Measurements from ENCODE around the gene NEUROD6.

- TF ChIP-seq, protein P1, sequence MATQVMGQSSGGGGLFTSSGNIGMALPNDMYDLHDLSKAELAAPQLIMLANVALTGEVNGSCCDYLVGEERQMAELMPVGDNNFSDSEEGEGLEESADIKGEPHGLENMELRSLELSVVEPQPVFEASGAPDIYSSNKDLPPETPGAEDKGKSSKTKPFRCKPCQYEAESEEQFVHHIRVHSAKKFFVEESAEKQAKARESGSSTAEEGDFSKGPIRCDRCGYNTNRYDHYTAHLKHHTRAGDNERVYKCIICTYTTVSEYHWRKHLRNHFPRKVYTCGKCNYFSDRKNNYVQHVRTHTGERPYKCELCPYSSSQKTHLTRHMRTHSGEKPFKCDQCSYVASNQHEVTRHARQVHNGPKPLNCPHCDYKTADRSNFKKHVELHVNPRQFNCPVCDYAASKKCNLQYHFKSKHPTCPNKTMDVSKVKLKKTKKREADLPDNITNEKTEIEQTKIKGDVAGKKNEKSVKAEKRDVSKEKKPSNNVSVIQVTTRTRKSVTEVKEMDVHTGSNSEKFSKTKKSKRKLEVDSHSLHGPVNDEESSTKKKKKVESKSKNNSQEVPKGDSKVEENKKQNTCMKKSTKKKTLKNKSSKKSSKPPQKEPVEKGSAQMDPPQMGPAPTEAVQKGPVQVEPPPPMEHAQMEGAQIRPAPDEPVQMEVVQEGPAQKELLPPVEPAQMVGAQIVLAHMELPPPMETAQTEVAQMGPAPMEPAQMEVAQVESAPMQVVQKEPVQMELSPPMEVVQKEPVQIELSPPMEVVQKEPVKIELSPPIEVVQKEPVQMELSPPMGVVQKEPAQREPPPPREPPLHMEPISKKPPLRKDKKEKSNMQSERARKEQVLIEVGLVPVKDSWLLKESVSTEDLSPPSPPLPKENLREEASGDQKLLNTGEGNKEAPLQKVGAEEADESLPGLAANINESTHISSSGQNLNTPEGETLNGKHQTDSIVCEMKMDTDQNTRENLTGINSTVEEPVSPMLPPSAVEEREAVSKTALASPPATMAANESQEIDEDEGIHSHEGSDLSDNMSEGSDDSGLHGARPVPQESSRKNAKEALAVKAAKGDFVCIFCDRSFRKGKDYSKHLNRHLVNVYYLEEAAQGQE (IDR thresholded peaks at IDR 0.05; ENCODE audit: borderline replicate concordance): no peak
- TF ChIP-seq EZH2 (IDR thresholded peaks at IDR 0.05; ENCODE audit: borderline replicate concordance, insufficient read depth, low read length, poor library complexity, severe bottlenecking): no peak
Observed at GRCh38 chr7:31373337-31374289, 33.1 kb upstream of the NEUROD6 start.
